ENCODE measurements around the gene LINGO1.

- TF ChIP-seq GATA3 (IDR thresholded peaks at IDR 0.05; ENCODE audit: low read depth, low read length) (no peak), GATA2 (IDR thresholded peaks at IDR 0.05; ENCODE audit: low read depth, low read length) (no peak)
Observed at GRCh38 chr15:77575203-77575934, 57.3 kb downstream of the LINGO1 start.

All from SH-SY5Y (cell line).